HG03196 (cell line): Measurements from ENCODE around the gene SPECC1.

ENCODE experiments used
- ATAC-seq: cut with Tn5 transposase; IDR thresholded peaks from one replicate; pipeline ENCODE4 v1.9.1; 2021; ENCODE audit not compliant: unreplicated experiment

Gene SPECC1

DNA sequence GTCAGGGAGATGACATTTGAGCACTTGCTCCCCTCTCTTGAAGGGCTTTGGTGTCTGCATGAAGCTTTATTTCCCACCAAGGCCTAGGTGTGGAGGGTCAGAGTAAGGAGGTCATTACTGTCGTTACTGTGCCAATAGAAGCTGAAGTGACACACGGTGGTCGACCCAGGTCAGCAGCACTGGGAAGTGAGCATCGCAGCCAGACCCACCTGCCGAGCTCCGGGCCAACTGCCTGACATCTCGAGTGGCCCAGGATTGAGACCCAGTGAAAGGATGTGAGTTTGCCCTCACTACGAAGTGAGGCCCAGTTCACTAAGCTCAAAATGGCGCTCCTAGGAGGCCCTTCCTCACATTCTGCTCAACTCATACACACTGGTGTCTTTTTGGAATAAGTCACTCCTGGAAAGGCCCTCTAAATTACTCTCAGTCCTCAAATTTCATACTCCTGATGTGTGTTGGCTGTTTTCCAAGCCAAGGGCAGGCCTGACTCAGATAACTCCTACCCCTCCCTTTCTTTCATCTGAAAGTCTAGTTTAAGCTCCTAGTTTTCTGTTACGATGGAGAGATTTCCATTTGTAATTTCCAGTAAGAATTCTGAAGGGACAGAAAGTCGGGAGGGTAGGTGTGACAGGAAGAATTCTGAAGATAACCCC, 257.8 kb downstream of the SPECC1 start:
- no peak for ATAC-seq

DNA sequence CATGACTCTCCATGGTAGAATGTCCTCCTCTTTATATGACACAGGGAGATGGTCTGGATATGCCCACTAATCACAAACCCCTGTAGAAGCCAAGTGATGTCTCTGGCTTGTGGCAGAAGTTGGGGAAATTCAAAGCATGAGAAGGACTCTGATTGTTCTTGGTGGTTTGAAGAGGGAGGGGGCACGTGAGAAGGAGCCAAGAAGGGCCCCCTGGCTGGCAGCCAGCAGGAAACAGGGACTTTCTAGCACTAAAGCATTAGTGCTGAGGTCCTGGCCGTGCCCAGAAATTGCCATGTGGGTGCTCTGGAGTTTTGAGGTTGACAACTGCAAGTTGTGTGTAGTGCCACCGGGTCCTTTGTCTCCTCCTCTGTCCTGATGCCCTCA, 258.3 kb downstream of the SPECC1 start:
- ATAC-seq = no peak

DNA sequence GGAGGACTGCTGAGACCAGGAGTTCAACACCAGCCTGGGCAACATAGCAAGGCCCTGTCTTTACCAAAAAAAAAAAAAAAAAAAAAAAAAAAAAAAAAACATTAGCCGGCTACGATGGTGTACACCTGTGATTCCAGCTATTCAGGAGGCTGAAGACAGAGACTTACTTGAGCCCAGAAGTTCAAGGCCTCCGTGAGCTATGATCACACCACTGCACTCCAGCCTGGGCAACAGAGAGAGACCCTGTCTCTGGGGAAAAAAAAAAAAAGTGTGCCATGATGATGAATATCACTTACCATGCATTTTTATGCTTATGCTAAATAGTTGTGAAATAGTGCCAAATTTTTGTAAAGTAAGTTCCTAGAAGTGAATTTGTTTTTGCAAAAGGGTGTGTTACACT, 261.2 kb downstream of the SPECC1 start:
- ATAC-seq = no peak

DNA sequence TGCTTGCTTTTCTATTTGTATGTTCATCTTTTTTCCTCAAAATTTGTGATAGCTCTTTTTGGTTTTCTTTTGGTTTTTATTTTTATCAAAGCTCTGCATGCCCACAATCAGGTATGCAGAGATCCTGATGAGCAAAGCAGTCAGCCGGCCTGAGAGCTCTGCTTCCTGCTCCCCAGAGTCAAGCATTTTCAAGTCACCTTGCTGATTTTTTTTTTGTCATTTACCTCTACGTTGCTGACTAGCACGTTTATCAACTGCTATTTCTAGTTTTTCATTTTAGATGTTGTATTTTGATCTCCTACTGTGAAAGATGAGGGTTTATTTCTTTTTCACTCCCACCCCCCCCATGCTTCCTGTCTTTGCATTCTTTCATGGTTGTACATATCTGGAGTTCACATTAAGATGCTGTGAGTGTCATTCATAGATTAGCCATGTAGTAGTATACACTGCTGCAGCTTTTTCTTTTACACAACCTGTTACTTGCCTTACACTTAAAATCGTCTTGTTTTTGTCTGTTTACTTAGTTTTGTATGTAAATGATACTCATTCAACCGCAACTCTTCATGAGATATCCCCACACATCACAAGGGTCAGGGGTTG, 262.0 kb downstream of the SPECC1 start:
- ATAC-seq = no peak

DNA sequence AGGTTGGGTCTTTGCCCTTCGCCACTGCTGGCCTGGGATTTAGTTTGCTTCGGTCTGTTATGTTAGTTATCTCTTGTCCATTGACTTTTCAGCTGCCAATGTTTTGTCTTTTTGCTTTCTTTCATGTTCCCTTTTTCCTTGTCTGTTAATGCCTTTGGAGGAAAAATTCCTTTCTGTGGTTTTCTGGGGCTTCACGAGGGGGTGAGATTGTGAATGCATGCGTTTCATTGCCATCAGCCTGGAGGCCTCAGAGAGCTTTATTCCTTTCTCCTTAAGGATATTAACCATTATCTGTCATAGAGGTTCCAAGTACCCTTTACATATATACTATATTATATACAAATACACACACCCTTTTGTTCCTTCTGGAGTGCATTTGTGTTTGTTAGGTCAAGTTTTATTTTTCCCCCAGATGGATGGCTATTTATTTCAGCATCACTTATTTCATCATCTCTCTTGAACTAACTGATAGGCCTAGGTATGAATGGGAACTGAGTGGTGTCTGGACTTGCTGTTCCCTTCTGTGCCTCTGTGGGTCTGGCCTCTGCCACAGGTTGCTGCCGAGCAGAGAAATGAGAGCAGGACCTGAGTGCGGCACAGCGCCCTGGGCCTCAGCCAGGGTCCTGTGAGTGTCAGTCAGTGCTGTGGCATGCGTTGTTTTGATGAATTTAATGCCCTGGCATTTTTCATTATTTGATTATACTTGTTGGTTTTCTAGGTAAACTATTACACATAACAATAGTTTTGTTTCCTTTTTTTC, 264.8 kb downstream of the SPECC1 start:
- ATAC-seq = no peak

DNA sequence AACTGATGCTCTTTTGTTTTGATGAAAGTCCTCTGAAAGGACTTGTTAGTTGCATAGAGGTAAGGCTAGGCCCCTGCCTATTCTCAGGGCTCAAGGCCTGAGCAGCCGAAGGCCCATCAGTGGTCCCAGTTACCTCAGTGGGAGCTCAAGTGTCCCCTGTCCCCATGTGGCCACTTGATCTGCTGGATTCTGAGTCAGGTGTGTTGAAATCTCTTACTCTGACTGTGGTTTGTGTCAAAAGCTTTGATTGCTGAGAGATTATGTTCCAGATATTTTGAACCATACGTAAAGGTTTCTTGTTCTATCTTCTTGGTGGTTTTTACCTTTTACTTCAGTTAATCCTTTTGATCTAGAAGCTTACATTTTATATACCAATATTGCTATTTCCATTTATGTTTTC, 266.5 kb downstream of the SPECC1 start:
- ATAC-seq = no peak

DNA sequence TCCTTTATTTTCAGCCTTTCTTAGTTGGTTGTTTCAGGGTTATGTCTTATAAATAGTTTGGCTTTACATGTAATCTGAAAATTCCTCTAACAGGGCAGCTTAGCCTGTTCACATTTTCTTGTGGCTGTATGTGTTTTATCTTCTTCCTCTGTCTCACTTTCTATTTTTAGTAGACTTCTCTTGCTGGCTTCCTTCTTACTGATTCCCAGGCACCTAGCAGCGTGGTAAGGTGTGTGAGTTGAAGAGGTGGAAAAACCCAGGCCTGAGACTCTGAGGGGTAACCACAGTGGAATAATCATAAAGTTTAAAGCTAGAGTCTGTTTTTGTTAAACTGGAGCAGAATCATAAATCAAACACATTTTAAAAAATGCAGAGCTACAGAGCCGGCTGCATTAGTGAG, 267.3 kb downstream of the SPECC1 start:
- ATAC-seq = no peak

DNA sequence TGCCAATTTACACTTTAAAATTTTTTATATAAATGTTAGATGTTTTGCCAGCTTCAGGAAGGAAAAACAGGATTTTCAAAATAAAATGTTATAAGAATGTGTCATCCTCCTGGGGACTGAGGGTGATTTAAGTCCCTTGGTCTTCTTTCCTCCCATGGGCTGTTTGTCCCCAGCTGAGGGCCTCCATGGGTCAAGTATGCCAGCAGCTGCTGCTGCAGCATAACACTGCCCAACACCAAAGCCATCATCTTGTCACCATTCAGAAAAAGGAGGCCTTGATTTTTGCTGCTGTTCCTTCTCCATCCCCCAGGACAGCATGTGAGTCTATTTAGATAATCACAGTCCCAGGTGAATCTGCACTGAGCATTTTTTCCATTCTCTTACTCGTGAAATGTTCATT, 269.6 kb downstream of the SPECC1 start:
- ATAC-seq = no peak

DNA sequence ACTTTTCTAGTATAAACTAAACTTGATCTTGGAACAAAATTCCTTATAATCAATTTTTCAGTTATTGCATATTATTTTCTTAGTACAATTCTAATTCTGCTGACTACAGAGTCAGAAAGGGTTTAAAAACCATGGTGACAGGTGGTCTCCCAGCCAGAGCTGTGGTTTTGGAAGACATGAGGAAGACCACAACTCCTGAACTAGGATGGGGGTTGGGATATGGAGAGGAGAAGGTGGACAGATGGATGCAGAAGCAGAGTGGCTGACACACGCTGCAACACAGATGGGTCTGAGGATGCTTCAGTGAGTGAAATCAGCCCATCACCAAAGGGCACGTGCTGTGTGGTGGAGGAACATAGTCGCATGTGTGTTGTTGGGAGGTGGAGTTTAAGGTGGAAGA, 270.5 kb downstream of the SPECC1 start:
- no peak for ATAC-seq

DNA sequence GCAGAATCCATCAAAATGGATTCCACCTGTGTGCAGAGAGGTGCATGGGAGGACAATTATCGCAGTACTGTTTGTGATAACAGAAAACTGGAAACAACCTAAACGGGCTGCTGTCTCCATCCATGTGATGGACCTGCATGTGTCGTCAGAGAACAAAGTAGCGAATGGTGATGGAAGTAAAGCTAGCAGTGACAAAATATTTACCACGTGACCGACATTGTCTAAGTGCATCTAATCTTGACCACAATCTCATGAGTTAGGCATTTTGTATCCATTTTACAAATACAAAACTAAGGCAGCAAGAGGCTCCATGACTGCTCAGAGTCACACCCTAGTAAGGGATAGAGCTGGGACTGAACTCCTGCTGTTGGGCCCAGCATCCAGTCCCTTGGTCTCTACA, 270.9 kb downstream of the SPECC1 start:
- ATAC-seq = no peak

DNA sequence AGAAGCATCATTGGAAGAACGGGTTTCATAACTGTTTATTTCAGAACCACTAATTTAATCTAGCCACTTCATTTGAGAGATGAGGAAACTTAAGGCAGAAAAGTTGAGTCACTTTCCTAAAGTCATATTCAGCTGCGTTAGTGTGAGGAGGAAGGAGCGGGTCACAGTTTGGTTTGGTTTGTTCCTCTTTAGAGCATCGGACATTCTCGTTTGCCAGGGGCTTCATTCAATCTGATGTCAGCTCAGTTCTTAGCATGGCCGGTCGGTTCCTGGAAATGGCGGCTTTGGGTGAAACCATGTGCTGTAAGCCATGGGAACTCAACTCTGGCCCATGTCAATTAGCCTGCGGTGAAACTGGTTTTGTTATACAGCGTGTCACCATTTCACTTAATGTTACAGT, 271.7 kb downstream of the SPECC1 start:
- ATAC-seq = no peak

DNA sequence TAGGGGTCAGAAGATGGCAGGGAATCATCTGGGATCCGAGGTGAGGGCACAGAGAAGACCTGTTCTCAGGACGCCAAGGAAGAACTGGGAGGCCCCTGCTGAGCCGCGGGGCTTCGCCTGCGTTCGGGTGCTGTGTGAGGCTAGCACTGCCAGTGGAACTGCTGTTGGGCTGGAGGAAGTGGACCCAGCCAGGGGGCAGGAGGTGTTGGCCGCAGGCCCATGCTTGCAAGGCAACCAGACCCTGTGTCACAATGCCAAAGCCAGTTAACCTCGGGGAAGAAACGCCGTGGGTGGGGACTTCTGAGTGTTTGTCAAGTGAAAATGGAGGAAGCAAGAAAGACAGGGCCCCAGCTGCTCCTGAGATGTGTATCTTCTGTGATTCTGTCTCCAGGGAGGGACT, 272.7 kb downstream of the SPECC1 start:
- no peak for ATAC-seq

DNA sequence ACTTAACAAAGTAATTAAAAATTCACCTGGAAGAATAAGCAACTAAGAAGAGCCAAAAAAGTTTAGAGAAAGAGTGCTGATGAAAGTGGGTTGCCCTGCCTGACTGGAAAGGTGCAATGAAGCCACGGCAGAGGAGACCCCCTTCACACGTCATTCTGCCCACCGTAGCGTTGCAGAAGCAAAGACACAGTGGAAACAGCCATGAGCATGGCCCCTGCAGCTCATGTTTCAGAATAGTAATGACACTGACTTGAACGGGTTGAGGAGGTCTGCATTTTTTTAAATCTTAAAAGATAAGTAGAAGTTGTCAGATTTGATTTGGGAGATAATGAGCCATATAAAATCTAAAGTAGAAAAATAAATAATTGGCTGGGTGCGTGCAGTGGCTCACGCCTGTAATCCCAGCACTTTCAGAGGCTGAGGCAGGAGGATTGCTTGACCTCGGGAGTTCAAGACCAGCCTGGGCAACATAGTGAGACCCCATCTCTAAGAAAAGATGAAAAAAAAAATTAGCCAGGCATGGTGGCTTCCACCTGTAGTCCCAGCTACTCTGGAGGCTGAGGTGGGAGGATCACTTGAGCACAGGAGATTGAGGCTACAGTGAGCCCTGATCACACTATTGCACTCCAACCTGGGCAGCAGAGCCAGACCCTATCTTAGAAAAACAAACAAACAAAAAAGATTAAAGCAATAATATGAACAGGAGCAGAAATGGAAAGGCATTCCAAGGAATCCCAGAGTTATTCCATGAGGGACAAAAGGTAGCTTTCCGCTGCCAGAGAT, 273.6 kb downstream of the SPECC1 start:
- ATAC-seq = no peak

DNA sequence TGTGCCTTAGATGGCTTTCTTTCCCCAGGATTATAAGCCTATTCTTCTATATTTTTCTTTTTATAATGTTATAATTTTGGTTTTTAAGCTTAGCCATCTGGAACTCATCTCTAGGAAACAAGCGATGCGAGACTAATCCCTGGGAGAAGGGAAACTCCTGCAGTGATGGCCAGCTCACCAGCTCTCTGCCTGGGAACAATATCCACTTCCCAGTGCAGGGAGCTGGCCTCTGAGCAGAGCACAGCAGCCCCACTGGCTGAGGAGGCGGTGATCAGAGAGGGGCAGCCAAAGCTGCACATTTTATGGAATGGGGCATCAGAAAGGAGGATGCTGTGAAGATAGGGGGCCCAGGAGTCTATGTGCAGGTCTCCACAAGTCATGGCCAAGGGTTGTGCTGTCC, 274.9 kb downstream of the SPECC1 start:
- ATAC-seq = no peak

DNA sequence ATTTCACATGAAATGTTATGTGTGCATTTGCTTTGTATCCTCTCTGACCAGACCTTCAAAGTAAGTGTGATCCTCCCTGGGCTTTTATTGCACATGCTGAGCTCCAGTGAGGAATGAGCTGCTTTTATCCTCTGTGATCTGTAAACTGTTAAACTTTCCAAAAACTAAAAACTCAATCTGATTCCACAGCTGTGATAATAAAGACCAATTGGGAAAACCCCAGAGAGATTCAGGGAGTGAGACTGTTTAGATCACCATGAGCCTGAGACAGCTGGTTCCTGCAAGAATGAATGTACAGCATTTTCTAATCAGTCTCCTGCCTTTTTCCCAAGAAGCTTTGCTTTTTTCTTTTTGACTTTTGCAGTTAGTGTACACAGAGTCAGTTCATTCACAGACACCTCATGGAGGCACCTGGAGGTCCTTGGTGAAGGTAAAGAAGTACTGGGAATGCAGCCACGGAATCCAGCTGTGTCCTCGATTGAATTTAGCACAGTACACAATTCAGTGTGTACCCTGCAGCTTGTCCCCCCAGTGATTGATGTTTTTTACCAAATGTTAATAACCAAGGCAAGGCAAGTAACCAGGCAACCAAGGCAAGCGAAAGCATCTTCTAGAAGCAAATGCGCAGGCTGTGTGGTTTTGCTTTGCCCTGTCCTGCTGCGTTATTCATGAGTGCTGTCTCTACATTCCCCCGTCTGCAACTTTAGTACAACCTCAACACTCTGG, 275.6 kb downstream of the SPECC1 start:
- ATAC-seq = no peak

DNA sequence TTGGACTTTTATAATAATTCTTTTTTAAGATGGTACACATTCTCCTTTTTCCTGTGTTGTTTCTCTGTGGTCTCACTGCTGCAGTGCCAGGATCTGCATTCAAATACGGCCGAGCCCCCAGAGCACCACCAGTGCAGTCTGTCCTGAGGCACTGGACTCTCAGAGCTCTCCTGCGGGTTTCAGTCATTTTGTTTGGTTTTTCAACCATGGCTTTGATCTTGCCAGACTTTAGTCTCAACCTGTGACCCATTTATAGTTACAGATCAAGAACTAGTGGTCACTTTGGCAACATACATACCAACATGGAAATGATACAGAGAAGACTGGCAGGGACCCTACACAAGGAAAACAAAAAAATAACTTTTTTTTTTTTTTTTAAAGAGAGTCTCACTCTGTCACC, 280.8 kb downstream of the SPECC1 start:
- no peak for ATAC-seq

DNA sequence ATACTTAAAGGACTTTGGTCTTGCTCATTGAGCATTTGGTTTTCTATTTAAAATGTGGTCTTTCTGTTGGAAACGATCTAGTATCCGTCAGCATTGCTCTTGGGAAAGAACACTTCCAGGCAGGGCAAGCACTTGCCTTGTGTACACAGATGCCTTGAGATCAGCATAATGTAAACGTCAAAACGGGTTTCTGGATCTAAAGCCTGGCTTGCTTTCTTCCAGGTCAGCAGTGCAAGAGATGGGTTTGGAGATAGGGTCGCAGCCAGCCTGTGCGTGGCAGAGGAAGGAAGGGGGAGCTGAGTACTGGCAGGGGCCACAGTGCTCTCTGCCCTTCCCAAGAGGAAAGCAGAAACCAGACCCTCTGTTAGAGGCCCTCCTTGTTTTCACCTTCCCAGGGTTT, 282.7 kb downstream of the SPECC1 start:
- ATAC-seq = no peak

DNA sequence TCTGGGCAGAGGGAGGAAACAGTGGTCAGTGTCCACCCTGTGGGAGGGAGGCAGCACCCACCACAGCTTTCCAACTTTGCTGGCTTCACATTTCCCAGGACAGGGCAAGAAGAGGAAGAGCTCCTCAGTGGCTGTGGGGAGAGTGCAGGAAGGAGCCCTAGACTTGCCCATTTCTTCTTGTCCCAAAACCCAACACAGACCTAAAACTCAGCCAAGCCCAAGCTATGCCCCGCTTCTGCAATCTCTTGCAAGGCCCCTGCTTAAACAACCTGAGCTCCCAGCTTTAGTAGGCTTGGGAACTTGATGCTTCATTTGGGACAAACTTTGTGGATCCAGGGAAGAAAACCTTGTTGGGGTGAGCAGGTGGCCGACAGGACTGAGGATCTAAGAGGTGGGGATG, 284.3 kb downstream of the SPECC1 start:
- ATAC-seq = no peak

DNA sequence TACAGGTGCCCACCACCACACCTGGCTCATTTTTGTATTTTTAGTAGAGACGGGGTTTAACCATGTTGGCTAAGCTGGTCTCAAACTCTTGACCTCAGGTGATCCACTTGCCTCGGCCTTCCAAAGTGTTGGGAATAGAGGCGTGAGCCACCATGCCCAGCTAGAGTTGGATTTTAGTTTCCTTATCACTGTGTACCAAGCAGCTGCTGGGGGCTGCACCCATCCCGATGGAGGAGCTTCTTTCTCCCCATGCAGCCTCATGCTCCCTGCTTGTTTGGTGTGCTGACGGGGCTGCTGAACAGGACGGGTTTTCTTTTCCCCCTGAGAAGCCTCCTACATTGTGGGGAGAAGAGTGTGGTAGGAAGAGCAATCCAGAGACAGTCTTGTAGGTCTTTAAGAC, 285.0 kb downstream of the SPECC1 start:
- ATAC-seq = no peak

DNA sequence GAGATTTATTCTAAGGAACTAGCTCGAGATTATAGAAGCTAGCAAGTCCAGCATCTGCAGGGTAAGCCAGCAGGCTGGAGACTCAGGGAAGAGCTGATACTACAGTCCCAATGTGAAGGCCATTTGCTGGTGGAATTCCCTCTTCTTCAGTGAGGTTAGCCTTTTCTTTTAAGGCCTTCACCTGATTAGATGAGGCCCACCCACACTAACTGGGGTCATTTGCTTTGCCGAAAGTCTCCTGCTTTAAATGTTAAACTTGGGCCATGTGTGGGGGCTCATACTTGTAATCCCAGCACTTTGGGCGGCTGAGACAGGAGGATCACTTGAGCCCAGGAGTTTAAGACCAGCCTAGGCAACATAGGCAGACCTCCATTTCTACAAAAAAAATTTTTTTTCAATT, 289.9 kb downstream of the SPECC1 start:
- ATAC-seq = no peak

DNA sequence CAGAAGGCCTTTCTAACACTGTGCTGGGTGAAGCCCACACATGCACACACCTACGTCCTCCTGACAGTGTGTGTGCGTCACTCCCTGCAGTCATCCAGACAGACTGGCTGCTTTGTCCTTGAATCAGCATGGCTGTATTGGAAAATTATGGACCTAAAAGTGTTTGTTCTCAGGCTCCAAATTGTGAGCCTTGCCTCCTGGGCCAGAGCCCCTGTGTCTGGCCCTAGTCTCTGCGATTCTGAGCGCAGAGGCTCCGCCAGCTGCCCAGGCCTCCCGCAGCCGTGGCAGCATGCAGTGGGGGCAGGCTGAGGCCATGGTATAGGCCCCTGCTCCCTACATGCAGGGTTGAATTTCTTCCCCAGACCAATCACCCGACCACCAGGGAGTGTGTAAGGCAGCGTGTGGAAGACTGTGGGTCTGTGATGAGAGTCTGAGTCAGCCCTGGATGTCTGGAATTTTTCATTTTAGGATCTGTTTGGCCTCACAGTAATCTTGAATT, 291.3 kb downstream of the SPECC1 start:
- no peak for ATAC-seq
